ENCODE measurements around the gene TGFB1.

The TGFB1 gene

DNA sequence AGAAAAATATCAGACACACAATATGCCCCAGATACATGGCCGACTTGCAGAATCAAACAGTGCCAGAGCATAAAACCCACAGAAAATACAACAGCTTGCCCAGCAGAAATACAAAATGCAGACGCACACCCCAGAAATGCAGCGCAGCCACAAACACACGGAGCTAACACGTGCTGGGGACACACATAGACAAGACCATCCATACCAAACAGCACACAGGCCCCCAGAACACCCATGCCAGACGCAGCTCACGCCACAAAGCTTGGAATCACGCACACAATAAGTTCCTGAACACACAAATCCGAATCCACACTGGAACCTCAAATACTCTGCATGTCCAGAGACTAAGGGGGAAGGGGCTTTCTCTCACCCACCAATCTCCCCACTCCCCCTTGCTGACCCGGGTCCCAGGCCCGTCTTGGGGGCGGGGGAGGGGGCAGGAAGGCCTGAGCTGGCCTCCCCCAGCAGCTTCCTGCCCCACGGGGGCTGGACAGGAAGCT, 26.6 kb downstream of the TGFB1 start:
- H3K9me3 ChIP-seq (ENCODE audit: insufficient read depth, low read depth, low read length), result no peaks in the 10 kb centered on the region
- peak overlapping the region; percentile 99 for H3K4me2 ChIP-seq (ENCODE audit: low read depth, low read length, poor library complexity, severe bottlenecking)
- H3K4me1 ChIP-seq (ENCODE audit: insufficient read depth, low read length, poor library complexity, severe bottlenecking), result peaks cover 43% of the 10 kb centered on the region
- H3K79me2 ChIP-seq (ENCODE audit: insufficient read depth, low read length), result peaks cover 33% of the 10 kb centered on the region
- peak overlapping the region; percentile 72 for H3K4me3 ChIP-seq (ENCODE audit: low read length, poor library complexity, severe bottlenecking)
- no peaks in the 10 kb centered on the region for H3K9me2 ChIP-seq (replicated peaks; ENCODE audit: low read depth, low read length)
- H3K9ac ChIP-seq (ENCODE audit: low read depth, low read length, poor library complexity, severe bottlenecking), result peak overlapping the region; percentile 55
- H3F3A ChIP-seq (ENCODE audit: low read depth), result peaks cover 9% of the 10 kb centered on the region
- no peaks in the 10 kb centered on the region for H3K27me3 ChIP-seq (ENCODE audit: insufficient read depth, low read length, poor library complexity, severe bottlenecking)
- peaks cover 39% of the 10 kb centered on the region; the same call in 1 of the 2 replicates for H3K36me3 ChIP-seq (ENCODE audit: insufficient read depth, low read length)
- H4K20me1 ChIP-seq (ENCODE audit: insufficient read depth, low read length, poor library complexity, severe bottlenecking), result peaks cover 17% of the 10 kb centered on the region
- TF ChIP-seq, protein P1, sequence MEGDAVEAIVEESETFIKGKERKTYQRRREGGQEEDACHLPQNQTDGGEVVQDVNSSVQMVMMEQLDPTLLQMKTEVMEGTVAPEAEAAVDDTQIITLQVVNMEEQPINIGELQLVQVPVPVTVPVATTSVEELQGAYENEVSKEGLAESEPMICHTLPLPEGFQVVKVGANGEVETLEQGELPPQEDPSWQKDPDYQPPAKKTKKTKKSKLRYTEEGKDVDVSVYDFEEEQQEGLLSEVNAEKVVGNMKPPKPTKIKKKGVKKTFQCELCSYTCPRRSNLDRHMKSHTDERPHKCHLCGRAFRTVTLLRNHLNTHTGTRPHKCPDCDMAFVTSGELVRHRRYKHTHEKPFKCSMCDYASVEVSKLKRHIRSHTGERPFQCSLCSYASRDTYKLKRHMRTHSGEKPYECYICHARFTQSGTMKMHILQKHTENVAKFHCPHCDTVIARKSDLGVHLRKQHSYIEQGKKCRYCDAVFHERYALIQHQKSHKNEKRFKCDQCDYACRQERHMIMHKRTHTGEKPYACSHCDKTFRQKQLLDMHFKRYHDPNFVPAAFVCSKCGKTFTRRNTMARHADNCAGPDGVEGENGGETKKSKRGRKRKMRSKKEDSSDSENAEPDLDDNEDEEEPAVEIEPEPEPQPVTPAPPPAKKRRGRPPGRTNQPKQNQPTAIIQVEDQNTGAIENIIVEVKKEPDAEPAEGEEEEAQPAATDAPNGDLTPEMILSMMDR (conservative IDR thresholded peaks at IDR 0.05; ENCODE audit: low read length), result no peak
- TF ChIP-seq EZH2phosphoT487 (IDR thresholded peaks at IDR 0.05; ENCODE audit: borderline replicate concordance), result no peak
- no peak overlapping the region for H2AFZ ChIP-seq (ENCODE audit: low read length)

DNA sequence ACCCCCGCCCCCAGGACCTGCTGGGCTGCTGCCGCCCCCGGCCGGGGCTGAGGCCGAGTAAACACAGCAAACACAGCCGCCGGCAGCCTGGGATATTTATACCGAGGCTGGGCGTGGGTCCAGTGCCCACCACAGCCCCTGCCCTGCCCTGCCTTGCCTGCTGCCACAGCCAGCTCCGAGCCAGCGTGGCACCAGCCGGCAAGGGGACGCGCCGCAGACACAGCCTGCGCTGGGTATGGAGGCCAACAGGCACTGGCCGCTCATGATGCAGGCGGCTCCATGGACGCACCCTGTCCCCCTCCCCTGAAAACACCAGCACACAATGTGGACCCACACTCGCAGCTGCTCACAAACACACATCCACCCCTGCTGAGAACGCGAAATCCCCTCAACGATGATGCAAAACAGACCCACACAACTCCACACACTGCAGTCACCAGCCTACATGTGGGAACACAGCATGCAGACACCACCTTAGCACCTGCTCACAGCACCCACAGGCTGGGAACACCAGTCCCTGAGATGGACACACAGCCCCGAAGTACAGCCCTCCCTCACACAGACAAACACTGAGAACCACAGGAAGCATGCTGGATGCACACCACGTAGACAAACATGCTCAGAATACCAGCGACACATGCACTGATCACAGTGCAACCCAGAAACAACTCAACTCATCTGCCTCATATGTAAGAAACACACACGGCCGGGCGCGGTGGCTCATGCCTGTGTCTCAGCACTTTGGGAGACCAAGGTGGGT, 27.6 kb downstream of the TGFB1 start:
- no peaks in the 10 kb centered on the region for H3K9me3 ChIP-seq (ENCODE audit: insufficient read depth, low read depth, low read length)
- TF ChIP-seq EZH2phosphoT487 (IDR thresholded peaks at IDR 0.05; ENCODE audit: borderline replicate concordance), result no peak
- TF ChIP-seq, protein P1 (conservative IDR thresholded peaks at IDR 0.05; ENCODE audit: low read length), result no peak
- peak overlapping the region; percentile 55 for H3K9ac ChIP-seq (ENCODE audit: low read depth, low read length, poor library complexity, severe bottlenecking)
- H2AFZ ChIP-seq (ENCODE audit: low read length), result no peak overlapping the region
- no peaks in the 10 kb centered on the region for H3K9me2 ChIP-seq (replicated peaks; ENCODE audit: low read depth, low read length)
- no peak overlapping the region for H3K4me3 ChIP-seq (ENCODE audit: low read length, poor library complexity, severe bottlenecking)
- peaks cover 14% of the 10 kb centered on the region for H4K20me1 ChIP-seq (ENCODE audit: insufficient read depth, low read length, poor library complexity, severe bottlenecking)
- H3K27me3 ChIP-seq (ENCODE audit: insufficient read depth, low read length, poor library complexity, severe bottlenecking), result no peaks in the 10 kb centered on the region
- H3K36me3 ChIP-seq (ENCODE audit: insufficient read depth, low read length), result peaks cover 33% of the 10 kb centered on the region; the same call in 1 of the 2 replicates
- peaks cover 53% of the 10 kb centered on the region for H3K4me1 ChIP-seq (ENCODE audit: insufficient read depth, low read length, poor library complexity, severe bottlenecking)
- peaks cover 9% of the 10 kb centered on the region for H3F3A ChIP-seq (ENCODE audit: low read depth)
- H3K4me2 ChIP-seq (ENCODE audit: low read depth, low read length, poor library complexity, severe bottlenecking), result peak overlapping the region; percentile 99
- H3K79me2 ChIP-seq (ENCODE audit: insufficient read depth, low read length), result peaks cover 33% of the 10 kb centered on the region

DNA sequence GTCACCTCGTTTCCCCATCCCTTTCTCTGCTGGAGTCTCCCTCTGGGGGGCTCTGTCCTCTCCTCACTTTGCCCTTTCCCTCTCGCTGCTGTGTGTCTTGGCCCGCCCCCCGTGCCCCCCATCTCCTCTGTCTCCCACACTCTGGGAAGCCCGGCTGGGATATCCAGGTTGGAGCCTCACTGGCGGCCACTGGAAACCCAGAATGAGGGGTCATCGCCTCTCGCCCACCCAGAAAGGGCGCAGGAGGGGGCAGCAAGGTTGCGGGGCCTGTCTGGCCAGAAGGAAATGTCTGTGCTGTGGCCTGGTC, 28.1 kb downstream of the TGFB1 start:
- Histone ChIP-seq H2AFZ (ENCODE audit: low read length) (no peak overlapping the region), H3K9ac (ENCODE audit: low read depth, low read length, poor library complexity, severe bottlenecking) (no peak overlapping the region), H3F3A (ENCODE audit: low read depth) (peaks cover 9% of the 10 kb centered on the region), H3K4me2 (ENCODE audit: low read depth, low read length, poor library complexity, severe bottlenecking) (no peak overlapping the region), H3K9me2 (replicated peaks; ENCODE audit: low read depth, low read length) (no peaks in the 10 kb centered on the region), H3K9me3 (ENCODE audit: insufficient read depth, low read depth, low read length) (no peaks in the 10 kb centered on the region), H3K4me1 (ENCODE audit: insufficient read depth, low read length, poor library complexity, severe bottlenecking) (peaks cover 53% of the 10 kb centered on the region), H3K4me3 (ENCODE audit: low read length, poor library complexity, severe bottlenecking) (no peak overlapping the region), H3K36me3 (ENCODE audit: insufficient read depth, low read length) (peaks cover 35% of the 10 kb centered on the region; the same call in 1 of the 2 replicates), H3K27me3 (ENCODE audit: insufficient read depth, low read length, poor library complexity, severe bottlenecking) (no peaks in the 10 kb centered on the region), H4K20me1 (ENCODE audit: insufficient read depth, low read length, poor library complexity, severe bottlenecking) (peaks cover 14% of the 10 kb centered on the region), H3K79me2 (ENCODE audit: insufficient read depth, low read length) (peaks cover 33% of the 10 kb centered on the region)
- TF ChIP-seq, protein P1 (conservative IDR thresholded peaks at IDR 0.05; ENCODE audit: low read length), result no peak
- no peak for TF ChIP-seq EZH2phosphoT487 (IDR thresholded peaks at IDR 0.05; ENCODE audit: borderline replicate concordance)

All from Loucy (cell line).